Parathyroid adenoma (tissue), 2 donors: ENCODE data around the gene SPHKAP.
A peak's percentile ranks its signal among the peaks of the same experiment; 100 is the strongest.

Experiments used
- H2AFZ ChIP-seq: fragments of 300-600 bp; sonication (generic); one replicate; pipeline ENCODE4 v1.7.0; 2017; ENCODE audit warnings: antibody characterized with exemption, mild to moderate bottlenecking
- H3K27ac ChIP-seq: fragments of 300-600 bp; sonication (generic); one replicate; pipeline ENCODE4 v1.7.0; 2017
- H3K27me3 ChIP-seq: fragments of 300-600 bp; sonication (generic); one replicate; pipeline ENCODE4 v1.7.0; 2017; ENCODE audit warnings: low read length; ENCODE audit not compliant: control insufficient read depth, insufficient read depth
- H3K36me3 ChIP-seq: fragments of 300-600 bp; sonication (generic); one replicate; pipeline ENCODE4 v1.7.0; 2017; ENCODE audit warnings: low read length; ENCODE audit not compliant: control insufficient read depth, insufficient read depth
- H3K4me1 ChIP-seq: fragments of 300-600 bp; sonication (generic); one replicate; pipeline ENCODE4 v1.7.0; 2017; ENCODE audit warnings: control low read depth
- H3K4me2 ChIP-seq: fragments of 300-600 bp; sonication (generic); one replicate; pipeline ENCODE4 v1.7.0; 2017; ENCODE audit warnings: low read length
- H3K4me3 ChIP-seq: fragments of 300-600 bp; sonication (generic); one replicate; pipeline ENCODE4 v1.7.0; 2017; ENCODE audit warnings: low read depth, low read length
- H3K79me2 ChIP-seq: fragments of 300-600 bp; sonication (generic); one replicate; pipeline ENCODE4 v1.7.0; 2017; ENCODE audit warnings: control low read depth
- H3K9ac ChIP-seq: fragments of 300-600 bp; sonication (generic); one replicate; pipeline ENCODE4 v1.7.0; 2017; ENCODE audit warnings: mild to moderate bottlenecking
- H3K9me3 ChIP-seq: fragments of 300-600 bp; sonication (generic); one replicate; pipeline ENCODE4 v1.7.0; 2017; ENCODE audit warnings: low read length; ENCODE audit not compliant: control insufficient read depth
- TF ChIP-seq, protein P1 (sequence below): fragments of 300-600 bp; sonication (generic); IDR thresholded peaks from one replicate; pipeline ENCODE4 v1.7.0; 2017; ENCODE audit warnings: antibody characterized with exemption, mild to moderate bottlenecking
- donor health status: primary hyperparathyroidism.

SPHKAP gene

GRCh38 chr2:228048838-228049490 is 132.5 kb downstream of the SPHKAP start:
- Histone ChIP-seq H3K4me2 (no peak overlapping the region), H3K79me2 (no peaks in the 10 kb centered on the region), H3K9ac (no peak overlapping the region), H3K9me3 (no peaks in the 10 kb centered on the region), H3K4me1 (no peaks in the 10 kb centered on the region), H3K36me3 (no peaks in the 10 kb centered on the region), H2AFZ (no peak overlapping the region), H3K27me3 (no peaks in the 10 kb centered on the region), H3K27ac (no peak overlapping the region), H3K4me3 (no peak overlapping the region)
- TF ChIP-seq, protein P1, sequence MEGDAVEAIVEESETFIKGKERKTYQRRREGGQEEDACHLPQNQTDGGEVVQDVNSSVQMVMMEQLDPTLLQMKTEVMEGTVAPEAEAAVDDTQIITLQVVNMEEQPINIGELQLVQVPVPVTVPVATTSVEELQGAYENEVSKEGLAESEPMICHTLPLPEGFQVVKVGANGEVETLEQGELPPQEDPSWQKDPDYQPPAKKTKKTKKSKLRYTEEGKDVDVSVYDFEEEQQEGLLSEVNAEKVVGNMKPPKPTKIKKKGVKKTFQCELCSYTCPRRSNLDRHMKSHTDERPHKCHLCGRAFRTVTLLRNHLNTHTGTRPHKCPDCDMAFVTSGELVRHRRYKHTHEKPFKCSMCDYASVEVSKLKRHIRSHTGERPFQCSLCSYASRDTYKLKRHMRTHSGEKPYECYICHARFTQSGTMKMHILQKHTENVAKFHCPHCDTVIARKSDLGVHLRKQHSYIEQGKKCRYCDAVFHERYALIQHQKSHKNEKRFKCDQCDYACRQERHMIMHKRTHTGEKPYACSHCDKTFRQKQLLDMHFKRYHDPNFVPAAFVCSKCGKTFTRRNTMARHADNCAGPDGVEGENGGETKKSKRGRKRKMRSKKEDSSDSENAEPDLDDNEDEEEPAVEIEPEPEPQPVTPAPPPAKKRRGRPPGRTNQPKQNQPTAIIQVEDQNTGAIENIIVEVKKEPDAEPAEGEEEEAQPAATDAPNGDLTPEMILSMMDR = peak; percentile 18

GRCh38 chr2:228040995-228041394 is 140.5 kb downstream of the SPHKAP start:
- TF ChIP-seq, protein P1 = no peak
- H3K9me3 ChIP-seq = no peaks in the 10 kb centered on the region
- H3K36me3 ChIP-seq = no peaks in the 10 kb centered on the region
- H3K4me3 ChIP-seq = no peak overlapping the region
- no peaks in the 10 kb centered on the region for H3K79me2 ChIP-seq
- H3K4me2 ChIP-seq = no peak overlapping the region
- no peaks in the 10 kb centered on the region for H3K27me3 ChIP-seq
- no peaks in the 10 kb centered on the region for H3K4me1 ChIP-seq
- no peak overlapping the region for H2AFZ ChIP-seq
- H3K9ac ChIP-seq = no peak overlapping the region
- no peak overlapping the region for H3K27ac ChIP-seq

DNA sequence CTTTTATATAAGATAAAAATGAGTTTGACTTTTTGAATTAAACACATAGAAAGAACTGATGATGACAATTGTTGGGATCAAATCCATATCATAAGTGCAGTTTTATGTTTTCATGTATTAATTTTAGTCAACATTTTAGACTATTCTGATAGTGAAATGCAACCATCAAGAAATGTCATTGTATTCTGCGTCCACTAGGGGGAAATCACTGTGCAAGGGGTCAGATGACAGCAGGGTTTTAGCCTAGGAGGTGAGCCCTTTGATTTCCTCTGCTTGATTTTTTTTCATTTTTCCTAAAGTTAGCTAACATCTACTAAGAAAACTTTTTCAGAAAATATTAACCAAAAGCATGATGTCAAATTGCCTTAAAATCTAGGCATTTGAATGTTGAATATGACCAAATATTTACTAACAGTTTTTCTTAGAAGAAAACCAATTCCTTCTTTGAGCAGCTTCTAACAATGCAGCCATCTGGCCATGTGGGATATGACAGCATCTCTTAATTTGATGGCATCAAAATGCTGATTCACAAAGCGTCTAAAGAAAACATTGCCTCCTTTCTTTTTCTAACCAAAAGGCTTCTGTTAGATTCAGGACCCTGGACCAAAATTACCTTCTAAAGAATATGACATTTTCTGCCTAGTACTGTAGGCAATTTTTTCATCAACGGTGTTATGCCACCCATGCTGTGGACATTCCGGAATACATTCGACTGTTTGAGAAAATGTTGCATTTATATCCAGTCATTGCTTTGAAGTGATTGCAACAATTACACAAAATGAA is 141.5 kb downstream of the SPHKAP start:
- no peak overlapping the region for H3K4me3 ChIP-seq
- no peak overlapping the region for H3K27ac ChIP-seq
- H3K4me1 ChIP-seq = no peaks in the 10 kb centered on the region
- H3K9me3 ChIP-seq = no peaks in the 10 kb centered on the region
- H3K27me3 ChIP-seq = no peaks in the 10 kb centered on the region
- H3K36me3 ChIP-seq = no peaks in the 10 kb centered on the region
- no peak overlapping the region for H2AFZ ChIP-seq
- TF ChIP-seq, protein P1 = peak; percentile 39
- H3K9ac ChIP-seq = no peak overlapping the region
- H3K4me2 ChIP-seq = no peak overlapping the region
- no peaks in the 10 kb centered on the region for H3K79me2 ChIP-seq

DNA sequence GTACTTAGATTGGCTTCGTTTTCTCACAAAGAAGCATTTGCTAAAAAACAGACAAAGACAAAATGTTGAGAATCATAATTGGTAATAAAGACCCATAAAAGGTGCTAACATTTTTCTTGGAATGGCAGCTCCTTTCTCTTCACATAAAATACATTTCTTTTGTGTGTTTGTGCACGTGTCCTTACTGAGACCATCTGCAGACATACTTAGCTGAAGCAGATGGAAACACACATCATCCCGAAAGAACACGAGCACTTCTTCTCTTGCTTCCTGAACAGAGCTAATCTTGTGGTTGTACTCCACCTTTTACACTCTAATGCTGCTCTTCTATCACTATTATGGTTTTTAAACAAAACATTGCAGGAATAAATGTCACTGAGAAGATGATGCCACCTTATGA is 142.5 kb downstream of the SPHKAP start:
- Histone ChIP-seq H3K4me1 (no peaks in the 10 kb centered on the region), H3K27me3 (no peaks in the 10 kb centered on the region), H3K79me2 (no peaks in the 10 kb centered on the region), H3K27ac (no peak overlapping the region), H3K9ac (no peak overlapping the region), H3K4me3 (no peak overlapping the region), H3K36me3 (no peaks in the 10 kb centered on the region), H2AFZ (no peak overlapping the region), H3K4me2 (no peak overlapping the region), H3K9me3 (no peaks in the 10 kb centered on the region)
- TF ChIP-seq, protein P1 = no peak
